Astrocyte (in vitro differentiated cells and primary cell): Measurements from ENCODE around the gene ARRDC4.

Experiments used
- EZH2 ChIP-seq: IDR thresholded peaks from 2 replicates; pipeline ENCODE4 v1.6.1; 2012; ENCODE audit warnings: mild to moderate bottlenecking, low read length, inconsistent platforms; ENCODE audit not compliant: insufficient read depth
- TF ChIP-seq, protein P1 (sequence below): IDR thresholded peaks from 2 replicates; pipeline ENCODE4 v1.5.1; 2011; ENCODE audit warnings: low read depth, mild to moderate bottlenecking, inconsistent platforms, low read length, moderate library complexity; ENCODE audit not compliant: insufficient read depth

DNA sequence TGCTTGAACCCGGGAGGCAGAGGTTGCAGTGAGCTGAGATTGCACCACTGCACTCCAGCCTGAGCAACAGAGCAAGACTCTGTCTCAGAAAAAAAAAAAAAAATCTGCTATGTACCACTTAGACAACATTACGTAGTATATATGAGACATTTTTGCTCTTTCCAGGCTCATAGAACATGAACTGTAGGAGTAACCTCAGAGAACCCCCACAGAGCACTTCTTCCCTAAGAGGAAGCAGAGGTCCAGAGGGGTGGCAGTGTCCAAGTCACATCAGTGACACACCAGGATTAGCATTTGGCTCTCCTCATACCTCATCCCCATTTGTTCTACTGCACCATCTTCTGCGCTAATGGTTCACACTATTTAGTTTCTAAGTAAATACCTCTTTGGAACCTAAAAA is 33.7 kb downstream of the ARRDC4 start:
- TF ChIP-seq, protein P1, sequence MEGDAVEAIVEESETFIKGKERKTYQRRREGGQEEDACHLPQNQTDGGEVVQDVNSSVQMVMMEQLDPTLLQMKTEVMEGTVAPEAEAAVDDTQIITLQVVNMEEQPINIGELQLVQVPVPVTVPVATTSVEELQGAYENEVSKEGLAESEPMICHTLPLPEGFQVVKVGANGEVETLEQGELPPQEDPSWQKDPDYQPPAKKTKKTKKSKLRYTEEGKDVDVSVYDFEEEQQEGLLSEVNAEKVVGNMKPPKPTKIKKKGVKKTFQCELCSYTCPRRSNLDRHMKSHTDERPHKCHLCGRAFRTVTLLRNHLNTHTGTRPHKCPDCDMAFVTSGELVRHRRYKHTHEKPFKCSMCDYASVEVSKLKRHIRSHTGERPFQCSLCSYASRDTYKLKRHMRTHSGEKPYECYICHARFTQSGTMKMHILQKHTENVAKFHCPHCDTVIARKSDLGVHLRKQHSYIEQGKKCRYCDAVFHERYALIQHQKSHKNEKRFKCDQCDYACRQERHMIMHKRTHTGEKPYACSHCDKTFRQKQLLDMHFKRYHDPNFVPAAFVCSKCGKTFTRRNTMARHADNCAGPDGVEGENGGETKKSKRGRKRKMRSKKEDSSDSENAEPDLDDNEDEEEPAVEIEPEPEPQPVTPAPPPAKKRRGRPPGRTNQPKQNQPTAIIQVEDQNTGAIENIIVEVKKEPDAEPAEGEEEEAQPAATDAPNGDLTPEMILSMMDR: no peak
- no peak for TF ChIP-seq EZH2
